ENCODE data around the gene RRBP1. TPM values are rescaled to one million over a fixed set of nuclear protein-coding genes. Genes with fewer than 3 reads are reported as not detected.

Gene RRBP1
- total RNA-seq, 2 donors from 2014 or later, result 402 to 509 TPM

DNA sequence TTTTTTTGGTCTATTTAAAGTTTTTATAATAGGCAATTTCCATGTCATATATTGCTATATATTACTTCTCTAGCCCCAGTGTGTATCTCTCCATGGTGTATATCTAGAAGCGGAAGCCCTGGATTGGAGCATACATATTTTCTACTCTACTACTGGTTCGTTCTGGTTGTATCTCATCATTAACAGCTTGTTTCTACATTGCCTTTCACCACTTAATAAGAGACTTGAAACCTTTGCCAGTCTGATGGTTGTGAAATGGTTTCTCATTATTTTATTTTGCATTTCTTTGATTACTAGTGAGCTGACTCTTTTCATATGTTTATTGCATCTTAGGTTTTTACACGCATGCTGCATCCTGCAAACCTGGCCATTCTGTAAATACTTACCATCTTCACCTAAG, 108.6 kb downstream of the RRBP1 start:
- TF ChIP-seq, protein P1, sequence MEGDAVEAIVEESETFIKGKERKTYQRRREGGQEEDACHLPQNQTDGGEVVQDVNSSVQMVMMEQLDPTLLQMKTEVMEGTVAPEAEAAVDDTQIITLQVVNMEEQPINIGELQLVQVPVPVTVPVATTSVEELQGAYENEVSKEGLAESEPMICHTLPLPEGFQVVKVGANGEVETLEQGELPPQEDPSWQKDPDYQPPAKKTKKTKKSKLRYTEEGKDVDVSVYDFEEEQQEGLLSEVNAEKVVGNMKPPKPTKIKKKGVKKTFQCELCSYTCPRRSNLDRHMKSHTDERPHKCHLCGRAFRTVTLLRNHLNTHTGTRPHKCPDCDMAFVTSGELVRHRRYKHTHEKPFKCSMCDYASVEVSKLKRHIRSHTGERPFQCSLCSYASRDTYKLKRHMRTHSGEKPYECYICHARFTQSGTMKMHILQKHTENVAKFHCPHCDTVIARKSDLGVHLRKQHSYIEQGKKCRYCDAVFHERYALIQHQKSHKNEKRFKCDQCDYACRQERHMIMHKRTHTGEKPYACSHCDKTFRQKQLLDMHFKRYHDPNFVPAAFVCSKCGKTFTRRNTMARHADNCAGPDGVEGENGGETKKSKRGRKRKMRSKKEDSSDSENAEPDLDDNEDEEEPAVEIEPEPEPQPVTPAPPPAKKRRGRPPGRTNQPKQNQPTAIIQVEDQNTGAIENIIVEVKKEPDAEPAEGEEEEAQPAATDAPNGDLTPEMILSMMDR (IDR thresholded peaks at IDR 0.05), result no peak
- DNase-seq, result no peak
- Histone ChIP-seq H3K9ac (ENCODE audit: low read depth in 2 of 2, low read length in 2 of 2) (no peak overlapping the region), H3K4me1 (peaks cover 9% of the 10 kb centered on the region), H3K27me3 (no peaks in the 10 kb centered on the region), H3K27ac (no peak overlapping the region), H3K36me3 (no peaks in the 10 kb centered on the region), H3K4me3 (no peak overlapping the region), H3K9me3 (no peaks in the 10 kb centered on the region)
- intact Hi-C loops (cut with DNase I), result loop anchor here (5.0 kb wide), 1 partner anchor 39 kb away; no protein-coding TSS in a partner anchor

DNA sequence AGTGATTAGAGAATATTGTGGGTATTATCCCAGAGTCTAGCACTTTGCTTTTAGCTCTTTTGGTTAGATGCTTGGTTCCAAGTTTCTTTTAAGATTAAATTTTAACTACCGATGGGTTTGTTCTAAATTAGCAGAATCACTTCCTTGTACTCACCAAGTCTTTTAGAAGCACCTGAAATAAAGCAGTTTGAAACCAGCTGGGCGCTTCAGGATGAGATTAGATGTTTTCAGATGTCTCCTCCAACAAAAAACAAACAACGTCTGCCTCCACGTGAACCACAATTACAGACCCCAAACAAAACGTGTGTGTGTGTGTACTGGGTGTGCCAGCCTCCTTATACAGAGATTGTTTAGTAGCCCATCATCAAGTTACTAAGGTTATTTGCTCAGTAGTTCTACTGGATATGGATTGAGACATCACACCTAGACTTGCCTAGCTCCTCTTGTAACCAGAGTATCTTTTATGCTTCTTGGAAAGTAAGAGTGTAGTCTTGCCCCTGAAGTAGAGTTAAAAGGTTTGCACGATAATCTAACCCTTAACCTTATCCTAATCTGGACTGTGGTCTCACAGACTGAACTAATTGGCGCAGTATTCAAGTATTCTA, 109.9 kb downstream of the RRBP1 start:
- intact Hi-C loops (cut with DNase I), result loop anchor here (5.0 kb wide), 1 partner anchor 40 kb away; no protein-coding TSS in a partner anchor
- Histone ChIP-seq H3K9ac (ENCODE audit: low read depth in 2 of 2, low read length in 2 of 2) (peak overlapping the region in 1 of 2 donors; percentile 93), H3K9me3 (no peaks in the 10 kb centered on the region), H3K27ac (peak overlapping the region; percentile 99), H3K4me3 (peak overlapping the region; percentile 98), H3K27me3 (no peaks in the 10 kb centered on the region), H3K4me1 (peaks cover 9% of the 10 kb centered on the region), H3K36me3 (no peaks in the 10 kb centered on the region)
- TF ChIP-seq, protein P1 (IDR thresholded peaks at IDR 0.05), result no peak
- peak; percentile 47 for DNase-seq

DNA sequence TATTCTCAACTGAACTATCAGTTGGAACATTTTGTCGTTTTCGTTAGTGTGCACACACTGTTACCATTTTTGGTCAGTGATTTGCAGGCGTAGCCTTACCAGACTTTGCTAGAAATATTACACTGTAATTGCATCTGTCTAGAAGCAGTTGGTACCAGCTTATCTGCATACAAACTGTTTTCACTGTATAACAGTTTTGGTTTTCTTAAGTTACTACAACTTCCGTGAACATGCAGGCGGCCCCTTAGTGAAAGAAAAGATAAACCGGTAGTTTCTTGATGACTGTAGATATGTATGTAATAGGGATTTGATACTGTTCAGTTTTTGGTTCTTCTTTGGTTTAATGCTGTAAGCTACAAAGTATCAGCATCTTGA, 110.9 kb downstream of the RRBP1 start:
- Histone ChIP-seq H3K9ac (ENCODE audit: low read depth in 2 of 2, low read length in 2 of 2) (peak overlapping the region; percentile 93 to 100), H3K9me3 (no peaks in the 10 kb centered on the region), H3K4me3 (peak overlapping the region; percentile 98), H3K27me3 (no peaks in the 10 kb centered on the region), H3K36me3 (no peaks in the 10 kb centered on the region), H3K27ac (peak overlapping the region; percentile 99), H3K4me1 (peaks cover 9% of the 10 kb centered on the region)
- intact Hi-C loops (cut with DNase I), result loop anchor here (5.0 kb wide), 1 partner anchor 41 kb away; no protein-coding TSS in a partner anchor
- no peak for DNase-seq
- TF ChIP-seq, protein P1 (IDR thresholded peaks at IDR 0.05), result no peak

DNA sequence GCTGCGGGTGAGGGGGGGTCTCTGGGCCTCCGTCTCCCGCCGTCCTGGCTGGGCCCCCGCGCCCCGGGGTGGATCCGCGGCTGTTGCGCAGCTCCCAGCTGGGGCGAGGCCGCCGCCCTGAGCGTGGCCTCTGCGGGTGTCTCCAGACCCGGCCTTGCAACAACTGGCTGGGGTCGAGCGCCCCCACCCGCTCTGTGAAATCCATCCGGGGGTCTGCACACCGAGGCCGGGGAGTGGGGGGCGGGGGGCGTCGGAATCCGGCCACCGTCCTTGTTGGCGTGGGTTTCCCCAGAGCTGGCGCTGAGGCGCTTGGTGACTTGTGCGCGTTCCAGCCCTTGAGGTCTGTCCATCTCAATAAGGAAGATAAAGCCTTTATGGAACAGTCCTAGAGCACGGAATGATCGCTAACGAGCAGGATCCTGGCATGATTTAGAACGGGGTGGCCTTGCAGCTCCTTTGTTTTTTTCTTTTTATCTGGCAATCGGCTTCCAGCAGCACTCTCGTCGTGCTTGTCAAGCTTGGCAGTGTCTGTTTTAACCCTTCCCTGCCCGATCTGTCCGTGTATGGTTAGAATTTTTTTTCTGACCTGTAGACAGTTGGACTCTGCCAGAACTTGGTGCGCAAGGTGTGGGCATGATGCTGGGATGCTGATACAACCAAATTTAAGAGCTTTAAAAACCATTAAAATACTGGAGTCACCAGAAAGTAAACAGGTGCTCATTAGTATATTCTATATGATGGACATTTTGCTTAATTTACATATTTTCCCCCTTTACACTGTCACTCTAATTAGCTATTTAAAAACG, 111.5 kb downstream of the RRBP1 start:
- H3K27ac ChIP-seq, result peak overlapping the region; percentile 99
- peak overlapping the region; percentile 93 to 100 for H3K9ac ChIP-seq (ENCODE audit: low read depth in 2 of 2, low read length in 2 of 2)
- intact Hi-C loops (cut with DNase I), result loop anchor here (5.0 kb wide), 1 partner anchor 42 kb away; no protein-coding TSS in a partner anchor
- peaks cover 9% of the 10 kb centered on the region for H3K4me1 ChIP-seq
- H3K4me3 ChIP-seq, result peak overlapping the region; percentile 98
- DNase-seq, result peak; percentile 73
- TF ChIP-seq, protein P1 (IDR thresholded peaks at IDR 0.05), result no peak
- no peaks in the 10 kb centered on the region for H3K36me3 ChIP-seq
- H3K27me3 ChIP-seq, result no peaks in the 10 kb centered on the region
- no peaks in the 10 kb centered on the region for H3K9me3 ChIP-seq

DNA sequence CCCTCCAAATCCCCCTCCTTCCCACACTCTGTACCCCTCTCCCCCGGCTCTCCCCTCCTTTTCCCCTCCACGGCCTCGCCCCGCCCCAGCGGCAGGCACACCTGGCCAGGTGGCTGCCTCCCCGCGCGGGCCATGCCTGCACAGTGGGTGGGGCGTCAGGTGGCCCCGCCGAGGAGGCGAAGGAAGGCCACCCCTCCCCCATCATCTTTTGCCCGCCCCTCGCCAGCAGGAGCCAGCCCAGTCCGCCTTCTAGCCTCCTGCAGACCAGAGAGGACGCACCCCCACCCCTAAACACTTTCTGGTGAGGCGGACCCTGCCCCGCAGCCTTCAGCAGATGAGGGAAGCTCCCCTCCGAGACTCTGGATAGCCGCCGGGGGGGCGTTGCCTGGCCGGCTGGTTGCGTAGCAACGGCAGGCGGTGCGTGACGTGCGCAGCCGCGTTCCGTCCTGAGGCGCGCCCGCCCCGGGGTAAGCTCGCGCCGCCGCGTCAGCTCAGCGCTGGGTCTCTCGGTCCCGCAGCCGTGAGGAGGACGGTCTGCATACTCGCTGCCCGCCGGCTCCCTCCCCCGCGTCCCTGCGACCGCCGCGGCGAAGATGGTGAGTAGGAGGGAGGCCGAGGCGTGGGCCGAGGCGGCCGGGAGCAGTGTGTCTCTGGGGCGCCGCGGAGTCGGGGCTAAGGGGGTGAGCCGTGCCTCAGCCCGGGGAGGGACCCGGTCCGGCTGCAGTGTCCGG, 112.3 kb downstream of the RRBP1 start, which contains the start of gene DSTN:
Gene DSTN, plus strand, starts transcription at position 460 of the 731 bp plus-strand sequence. Its CDS starts 134 bp downstream, at position 594.
- intact Hi-C loops (cut with DNase I), result loop anchor here (5.0 kb wide), 1 partner anchor 43 kb away; no protein-coding TSS in a partner anchor
- H3K4me1 ChIP-seq, result peaks cover 9% of the 10 kb centered on the region

More for the DNA sequence above, 112.3 kb downstream of the RRBP1 start, which contains the start of gene DSTN:
- TF ChIP-seq, protein P1 (IDR thresholded peaks at IDR 0.05), result no peak
- Histone ChIP-seq H3K27ac (peak within 1 kb of the TSS; percentile 99), H3K4me3 (peak within 1 kb of the TSS; percentile 98), H3K27me3 (no peaks in the 10 kb centered on the region), H3K9ac (ENCODE audit: low read depth in 2 of 2, low read length in 2 of 2) (peak within 1 kb of the TSS; percentile 93 to 100), H3K36me3 (no peaks in the 10 kb centered on the region), H3K9me3 (no peaks in the 10 kb centered on the region)
- peak; percentile 93 for DNase-seq

Data from colonic mucosa (tissue), 4 donors.